Parathyroid adenoma (tissue), 2 donors: Measurements from ENCODE around the gene DUSP8.
"Not testable (repeated sequence)": the region's sequence is repeated elsewhere in the genome, so short reads cannot be mapped to it uniquely, and the experiment has no call there.

Source experiments
- H2AFZ ChIP-seq: fragments of 300-600 bp; sonication (generic); one replicate; pipeline ENCODE4 v1.7.0; 2017; ENCODE audit warnings: antibody characterized with exemption, mild to moderate bottlenecking
- H3K27ac ChIP-seq: fragments of 300-600 bp; sonication (generic); one replicate; pipeline ENCODE4 v1.7.0; 2017
- H3K27me3 ChIP-seq: fragments of 300-600 bp; sonication (generic); one replicate; pipeline ENCODE4 v1.7.0; 2017; ENCODE audit warnings: low read length; ENCODE audit not compliant: control insufficient read depth, insufficient read depth
- H3K36me3 ChIP-seq: fragments of 300-600 bp; sonication (generic); one replicate; pipeline ENCODE4 v1.7.0; 2017; ENCODE audit warnings: low read length; ENCODE audit not compliant: control insufficient read depth, insufficient read depth
- H3K4me1 ChIP-seq: fragments of 300-600 bp; sonication (generic); one replicate; pipeline ENCODE4 v1.7.0; 2017; ENCODE audit warnings: control low read depth
- H3K4me2 ChIP-seq: fragments of 300-600 bp; sonication (generic); one replicate; pipeline ENCODE4 v1.7.0; 2017; ENCODE audit warnings: low read length
- H3K4me3 ChIP-seq: fragments of 300-600 bp; sonication (generic); one replicate; pipeline ENCODE4 v1.7.0; 2017; ENCODE audit warnings: low read depth, low read length
- H3K79me2 ChIP-seq: fragments of 300-600 bp; sonication (generic); one replicate; pipeline ENCODE4 v1.7.0; 2017; ENCODE audit warnings: control low read depth
- H3K9ac ChIP-seq: fragments of 300-600 bp; sonication (generic); one replicate; pipeline ENCODE4 v1.7.0; 2017; ENCODE audit warnings: mild to moderate bottlenecking
- H3K9me3 ChIP-seq: fragments of 300-600 bp; sonication (generic); one replicate; pipeline ENCODE4 v1.7.0; 2017; ENCODE audit warnings: low read length; ENCODE audit not compliant: control insufficient read depth
- TF ChIP-seq, protein P1 (sequence below): fragments of 300-600 bp; sonication (generic); IDR thresholded peaks from one replicate; pipeline ENCODE4 v1.7.0; 2017; ENCODE audit warnings: antibody characterized with exemption, mild to moderate bottlenecking
- donor health status: primary hyperparathyroidism.

Gene DUSP8

DNA sequence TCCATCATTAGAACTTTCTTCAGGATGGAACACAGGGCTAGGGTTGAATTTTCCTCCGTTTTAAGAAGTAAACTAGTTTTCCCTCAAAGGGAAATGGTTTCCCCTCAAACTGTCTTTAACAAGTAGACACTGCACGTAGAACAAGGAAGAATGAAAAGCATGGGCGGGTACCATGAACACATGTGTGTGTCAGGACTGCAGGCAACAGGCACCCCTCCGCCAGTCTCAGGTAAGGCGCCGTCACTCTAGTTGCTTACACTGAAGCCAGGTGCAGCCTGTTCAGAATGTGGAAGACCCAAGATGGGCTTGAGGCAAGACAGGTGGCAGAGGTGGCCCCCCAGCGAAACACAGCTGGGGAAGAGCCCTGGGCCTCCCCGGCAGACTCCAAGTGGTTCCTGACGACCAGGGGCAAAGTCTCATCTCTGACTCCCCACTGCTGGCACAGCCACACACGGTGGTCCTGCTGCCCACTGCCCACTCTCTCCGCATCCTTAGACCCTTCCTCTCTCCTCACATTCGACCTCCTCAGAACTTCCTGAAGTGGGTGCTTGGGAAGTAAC is 60.1 kb downstream of the DUSP8 start:
- no peak overlapping the region for H2AFZ ChIP-seq
- no peaks in the 10 kb centered on the region for H3K9me3 ChIP-seq
- H3K4me2 ChIP-seq = no peak overlapping the region
- no peak overlapping the region for H3K9ac ChIP-seq
- TF ChIP-seq, protein P1, sequence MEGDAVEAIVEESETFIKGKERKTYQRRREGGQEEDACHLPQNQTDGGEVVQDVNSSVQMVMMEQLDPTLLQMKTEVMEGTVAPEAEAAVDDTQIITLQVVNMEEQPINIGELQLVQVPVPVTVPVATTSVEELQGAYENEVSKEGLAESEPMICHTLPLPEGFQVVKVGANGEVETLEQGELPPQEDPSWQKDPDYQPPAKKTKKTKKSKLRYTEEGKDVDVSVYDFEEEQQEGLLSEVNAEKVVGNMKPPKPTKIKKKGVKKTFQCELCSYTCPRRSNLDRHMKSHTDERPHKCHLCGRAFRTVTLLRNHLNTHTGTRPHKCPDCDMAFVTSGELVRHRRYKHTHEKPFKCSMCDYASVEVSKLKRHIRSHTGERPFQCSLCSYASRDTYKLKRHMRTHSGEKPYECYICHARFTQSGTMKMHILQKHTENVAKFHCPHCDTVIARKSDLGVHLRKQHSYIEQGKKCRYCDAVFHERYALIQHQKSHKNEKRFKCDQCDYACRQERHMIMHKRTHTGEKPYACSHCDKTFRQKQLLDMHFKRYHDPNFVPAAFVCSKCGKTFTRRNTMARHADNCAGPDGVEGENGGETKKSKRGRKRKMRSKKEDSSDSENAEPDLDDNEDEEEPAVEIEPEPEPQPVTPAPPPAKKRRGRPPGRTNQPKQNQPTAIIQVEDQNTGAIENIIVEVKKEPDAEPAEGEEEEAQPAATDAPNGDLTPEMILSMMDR = no peak
- no peaks in the 10 kb centered on the region for H3K36me3 ChIP-seq
- H3K27me3 ChIP-seq = no peaks in the 10 kb centered on the region
- H3K4me1 ChIP-seq = no peaks in the 10 kb centered on the region
- H3K79me2 ChIP-seq = peaks cover 40% of the 10 kb centered on the region
- H3K27ac ChIP-seq = no peak overlapping the region
- H3K4me3 ChIP-seq = no peak overlapping the region

DNA sequence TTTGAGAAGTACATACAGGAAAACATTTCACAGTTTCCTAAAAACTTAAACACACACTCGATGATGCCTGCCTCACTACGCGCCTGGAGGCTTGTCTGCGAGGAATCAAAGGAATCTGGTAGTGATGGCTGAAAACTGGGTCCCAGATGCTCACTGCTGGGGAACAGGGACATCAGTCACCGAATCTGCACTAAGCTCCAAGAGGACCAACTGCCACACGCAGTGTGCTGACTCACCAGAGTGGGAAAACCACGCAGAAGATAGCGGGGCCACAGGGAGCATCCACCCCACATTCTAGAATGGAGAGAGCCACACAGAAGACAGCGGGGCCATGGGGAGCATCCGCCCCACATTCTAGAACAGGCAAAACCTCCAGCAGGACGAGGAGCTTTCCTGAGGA is 61.1 kb downstream of the DUSP8 start:
- Histone ChIP-seq H3K4me1 (no peaks in the 10 kb centered on the region), H3K4me2 (no peak overlapping the region), H2AFZ (no peak overlapping the region), H3K79me2 (peaks cover 42% of the 10 kb centered on the region), H3K4me3 (no peak overlapping the region), H3K27me3 (no peaks in the 10 kb centered on the region), H3K9me3 (no peaks in the 10 kb centered on the region), H3K9ac (no peak overlapping the region), H3K27ac (no peak overlapping the region), H3K36me3 (no peaks in the 10 kb centered on the region)
- TF ChIP-seq, protein P1 = no peak

DNA sequence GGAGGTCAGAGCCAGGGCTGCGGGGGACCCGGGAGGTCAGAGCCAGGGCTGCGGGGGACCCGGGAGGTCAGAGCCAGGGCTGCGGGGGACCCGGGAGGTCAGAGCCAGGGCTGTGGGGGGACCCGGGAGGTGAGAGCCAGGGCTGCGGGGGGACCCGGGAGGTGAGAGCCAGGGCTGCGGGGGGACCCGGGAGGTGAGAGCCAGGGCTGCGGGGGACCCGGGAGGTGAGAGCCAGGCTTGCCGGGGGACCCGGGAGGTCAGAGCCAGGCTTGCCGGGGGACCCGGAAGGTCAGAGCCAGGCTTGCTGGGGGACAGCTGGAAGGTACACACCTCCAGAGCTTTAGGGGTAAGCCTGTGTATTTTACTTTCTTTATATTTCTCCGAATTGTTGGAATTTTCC is 61.7 kb downstream of the DUSP8 start:
- H3K27ac ChIP-seq, H3K9ac ChIP-seq, H3K4me1 ChIP-seq, H3K4me3 ChIP-seq, H3K4me2 ChIP-seq, H3K9me3 ChIP-seq, H3K27me3 ChIP-seq, H2AFZ ChIP-seq, H3K36me3 ChIP-seq: not testable (repeated sequence)
- H3K79me2 ChIP-seq = peaks cover 41% of the 10 kb centered on the region

DNA sequence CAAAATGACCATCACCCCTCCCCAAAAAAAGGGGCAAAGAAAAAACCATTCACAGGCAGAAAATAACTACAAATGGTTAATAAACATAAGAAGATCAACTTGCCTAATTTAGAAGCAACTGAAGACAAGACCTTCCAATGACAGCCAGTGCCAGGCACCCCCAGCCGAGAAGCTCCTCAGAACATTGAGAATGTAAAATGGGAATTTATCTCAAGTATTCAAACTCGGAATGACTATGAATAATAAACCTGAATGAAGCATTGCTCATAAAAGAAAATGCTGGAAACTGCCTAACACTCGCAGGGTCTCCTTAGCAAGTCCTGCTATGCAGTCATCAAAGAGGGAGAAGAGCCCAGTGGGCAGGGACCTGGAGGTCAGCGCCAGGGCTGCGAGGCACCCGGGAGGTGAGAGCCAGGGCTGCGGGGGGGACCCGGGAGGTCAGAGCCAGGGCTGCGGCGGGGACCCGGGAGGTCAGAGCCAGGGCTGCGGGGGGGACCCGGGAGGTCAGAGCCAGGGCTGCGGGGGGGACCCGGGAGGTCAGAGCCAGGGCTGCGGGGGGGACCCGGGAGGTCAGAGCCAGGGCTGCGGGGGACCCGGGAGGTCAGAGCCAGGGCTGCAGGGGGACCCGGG is 62.3 kb downstream of the DUSP8 start:
- Histone ChIP-seq H3K36me3 (no peaks in the 10 kb centered on the region), H3K79me2 (peaks cover 40% of the 10 kb centered on the region), H3K27me3 (no peaks in the 10 kb centered on the region), H3K4me1 (no peaks in the 10 kb centered on the region), H3K9ac (no peak overlapping the region), H3K4me2 (no peak overlapping the region), H3K9me3 (no peaks in the 10 kb centered on the region), H2AFZ (no peak overlapping the region), H3K27ac (no peak overlapping the region), H3K4me3 (no peak overlapping the region)
- TF ChIP-seq, protein P1 = no peak

DNA sequence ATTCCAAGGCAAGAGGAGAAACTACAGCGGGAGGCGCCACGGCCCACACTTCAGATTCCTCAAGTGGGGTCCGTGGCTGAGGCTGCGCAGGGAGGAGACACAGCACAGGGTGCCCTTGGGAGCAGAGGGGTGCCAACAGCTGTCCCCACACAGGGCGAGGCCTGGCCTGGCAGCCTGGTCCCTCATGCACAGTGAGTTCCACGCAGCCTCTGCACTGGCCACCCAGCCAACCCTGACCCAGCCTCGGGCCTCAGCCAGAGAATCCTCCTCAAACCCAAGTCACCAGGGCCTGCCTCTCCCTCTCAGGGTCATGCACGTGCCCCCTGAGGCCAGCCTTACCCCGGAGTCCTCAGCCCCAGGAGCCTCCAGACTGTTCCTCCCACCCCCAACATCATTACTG is 63.1 kb downstream of the DUSP8 start:
- TF ChIP-seq, protein P1 = no peak
- Histone ChIP-seq H3K4me1 (no peaks in the 10 kb centered on the region), H3K27ac (no peak overlapping the region), H3K27me3 (no peaks in the 10 kb centered on the region), H3K79me2 (peaks cover 41% of the 10 kb centered on the region), H3K36me3 (no peaks in the 10 kb centered on the region), H2AFZ (no peak overlapping the region), H3K4me2 (no peak overlapping the region), H3K4me3 (no peak overlapping the region), H3K9ac (no peak overlapping the region), H3K9me3 (no peaks in the 10 kb centered on the region)
